Measurements from ENCODE around the gene TTPAL. TPM values are rescaled to one million over a fixed set of nuclear protein-coding genes. Genes with fewer than 3 reads are reported as not detected.

The TTPAL gene
- total RNA-seq, 1 donor from 2014 or later = 25.5 TPM

DNA sequence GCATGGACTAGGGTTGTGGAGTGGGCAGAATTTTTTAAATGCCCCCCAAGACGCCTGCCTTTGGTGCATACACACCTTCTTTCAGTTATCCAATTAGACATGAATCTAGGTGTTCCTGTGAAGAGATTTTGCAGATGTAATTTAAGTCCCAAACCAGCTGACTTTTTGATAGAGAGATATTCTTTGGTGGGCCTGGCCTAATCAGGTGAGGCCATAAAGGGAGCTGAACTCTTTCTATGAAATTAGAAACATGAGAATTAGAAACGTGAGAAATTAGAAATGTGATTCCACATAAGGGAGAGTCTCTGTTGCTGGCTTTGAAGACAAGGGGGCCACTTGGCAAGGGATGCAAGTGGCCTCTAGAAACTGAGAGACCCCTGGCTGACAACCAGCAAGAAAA lies 36.4 kb upstream of the TTPAL start:
- DNase-seq (ENCODE audit: low spot score) = no peak

DNA sequence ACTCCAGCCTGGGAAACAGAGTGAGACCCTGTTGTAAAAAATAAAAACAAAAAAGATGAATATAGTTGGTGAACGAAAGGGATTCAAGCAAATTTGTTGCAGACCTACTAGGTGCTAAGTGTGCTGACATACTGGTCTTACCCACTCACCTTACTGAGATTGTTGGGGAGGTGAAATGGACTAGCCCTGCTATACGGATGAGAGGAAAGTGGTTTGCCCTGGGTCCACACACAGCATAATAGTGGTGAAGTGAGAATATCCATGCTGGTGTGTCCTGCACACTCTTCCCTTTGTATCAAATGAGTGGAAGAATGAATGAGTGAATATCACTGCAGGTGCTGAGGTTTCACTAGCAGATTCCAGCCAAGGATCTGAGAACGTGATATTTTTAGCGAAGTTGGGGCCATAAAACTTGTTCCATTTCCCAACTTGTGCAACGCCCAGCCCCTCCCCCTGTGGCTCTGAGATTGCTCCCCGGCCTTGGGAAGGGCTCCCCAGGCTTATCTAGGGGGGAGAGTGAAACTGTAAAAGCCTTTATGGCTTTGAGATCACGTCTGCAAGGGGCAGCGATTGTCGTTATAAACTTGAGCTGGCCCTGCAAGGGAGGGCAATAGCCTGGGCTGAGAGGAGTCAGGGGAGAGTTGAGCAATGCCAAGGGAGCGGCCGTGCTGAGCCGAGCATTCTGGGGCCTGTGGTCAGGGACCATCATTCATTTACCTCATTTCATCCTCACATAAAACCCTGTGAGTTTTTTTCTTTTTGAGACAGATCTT lies 33.2 kb upstream of the TTPAL start:
- DNase-seq (ENCODE audit: low spot score) = no peak

DNA sequence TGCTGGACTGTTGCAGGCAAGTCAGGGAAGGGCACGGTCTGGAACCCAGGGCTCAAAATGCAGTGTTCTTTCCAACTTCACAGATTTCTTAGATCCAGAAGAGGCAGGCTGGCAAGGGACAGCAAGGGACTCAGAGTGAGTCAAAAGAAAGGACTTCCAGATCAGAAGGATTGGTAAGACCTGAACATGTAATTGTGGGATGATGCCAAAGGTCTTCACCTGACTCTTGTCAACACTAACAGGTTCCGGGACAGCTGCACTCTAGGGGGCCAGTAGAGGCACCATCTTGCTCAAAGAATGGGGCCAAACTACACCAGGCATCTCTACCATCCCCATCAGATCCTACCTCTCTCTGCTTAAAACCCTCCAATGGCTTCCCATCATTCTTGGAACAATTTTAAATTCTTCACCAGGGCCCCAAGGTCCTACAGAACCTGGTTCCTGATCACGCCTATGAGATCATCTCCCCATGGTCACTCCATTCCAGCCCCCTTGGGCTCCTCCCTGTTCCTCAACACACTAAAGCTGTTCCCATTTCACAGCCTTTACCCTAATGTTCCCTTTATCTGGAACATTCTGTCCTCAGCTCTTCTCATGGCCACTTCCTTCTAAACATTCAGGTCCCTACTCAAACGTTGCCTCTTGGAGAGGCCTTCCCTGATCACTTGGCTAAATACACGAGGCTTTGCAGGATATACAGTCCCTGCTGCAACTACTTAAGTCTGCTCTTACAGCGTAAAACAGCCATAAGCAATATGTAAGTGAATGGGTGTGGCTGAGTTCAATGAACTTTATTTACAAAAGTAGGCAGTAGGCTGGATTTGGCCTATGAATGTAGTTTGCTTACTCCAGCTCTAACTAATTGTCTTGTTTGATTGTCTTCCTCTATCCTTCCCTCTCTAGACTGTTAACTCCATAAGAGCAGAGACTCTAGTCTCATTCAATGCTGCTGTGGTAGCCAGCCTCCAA lies 29.6 kb upstream of the TTPAL start:
- no peak for DNase-seq (ENCODE audit: low spot score)

DNA sequence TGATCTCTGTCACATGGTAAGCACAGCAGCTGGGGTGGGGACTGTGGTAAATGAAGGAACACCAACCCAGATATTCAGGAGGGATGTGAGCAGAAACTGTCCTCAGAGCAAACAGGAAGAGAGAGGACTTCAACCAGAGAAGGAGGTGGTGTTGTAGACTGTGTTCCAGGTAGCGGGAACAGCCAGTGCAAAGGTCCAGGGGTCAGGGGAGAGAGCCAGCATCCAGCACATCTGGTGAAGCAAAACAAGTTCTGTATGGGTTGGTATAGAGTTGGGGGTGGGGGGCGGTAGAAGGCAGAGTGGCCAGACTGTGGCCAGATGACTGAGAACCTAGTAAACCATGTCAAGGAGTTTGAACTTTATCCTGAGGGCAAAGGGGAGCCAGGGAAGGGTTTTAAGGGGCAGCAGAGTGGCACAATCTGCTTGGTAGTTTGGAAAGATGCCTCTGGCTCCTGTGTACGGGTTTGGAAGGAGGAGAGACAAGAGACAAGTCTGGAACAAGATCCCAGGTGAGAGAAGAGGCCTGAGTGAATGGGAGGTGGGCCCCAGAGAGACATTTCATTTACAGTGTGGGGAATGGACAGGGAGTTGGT lies 27.8 kb upstream of the TTPAL start:
- DNase-seq (ENCODE audit: low spot score) = no peak

DNA sequence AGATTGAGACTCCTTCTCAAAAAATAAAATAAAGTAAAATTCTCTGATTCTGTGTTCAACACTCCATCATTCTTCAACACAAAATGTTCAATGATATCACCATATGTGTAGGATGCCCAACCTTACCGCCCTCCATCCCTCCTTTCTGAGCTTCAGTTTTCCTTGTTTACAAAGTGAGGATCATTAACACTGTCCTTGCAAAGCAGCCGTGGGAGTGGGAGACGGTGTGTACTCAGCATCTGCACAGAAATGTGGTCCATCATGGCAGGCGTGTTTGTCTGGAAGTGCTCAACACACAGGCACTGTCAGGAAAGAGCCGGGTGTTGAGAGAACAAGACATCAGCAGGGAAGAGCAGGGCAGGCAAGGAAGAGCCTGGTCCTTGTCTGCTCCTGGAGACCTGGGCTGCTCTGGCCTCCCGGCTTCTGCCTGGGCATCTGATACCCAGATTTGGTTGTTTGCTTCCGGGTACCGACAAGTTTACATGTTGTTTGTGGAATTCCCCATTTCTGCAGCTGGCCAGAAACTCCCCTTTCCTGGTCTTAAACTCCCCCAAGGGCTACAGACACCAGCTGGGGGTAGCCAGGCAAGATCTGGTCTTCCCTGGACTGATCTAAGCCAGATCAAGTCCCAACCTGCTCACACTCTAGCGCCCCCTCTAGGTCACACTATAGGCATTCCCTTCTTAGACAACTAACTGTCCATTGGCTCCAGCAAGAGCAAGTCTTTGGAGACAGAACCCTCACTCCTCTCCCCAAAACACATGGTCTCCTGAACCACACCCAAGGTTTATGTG lies 26.7 kb upstream of the TTPAL start:
- no peak for DNase-seq (ENCODE audit: low spot score)

GRCh38 chr20:44449864-44450263 lies 25.8 kb upstream of the TTPAL start:
- no peak for DNase-seq (ENCODE audit: low spot score)

DNA sequence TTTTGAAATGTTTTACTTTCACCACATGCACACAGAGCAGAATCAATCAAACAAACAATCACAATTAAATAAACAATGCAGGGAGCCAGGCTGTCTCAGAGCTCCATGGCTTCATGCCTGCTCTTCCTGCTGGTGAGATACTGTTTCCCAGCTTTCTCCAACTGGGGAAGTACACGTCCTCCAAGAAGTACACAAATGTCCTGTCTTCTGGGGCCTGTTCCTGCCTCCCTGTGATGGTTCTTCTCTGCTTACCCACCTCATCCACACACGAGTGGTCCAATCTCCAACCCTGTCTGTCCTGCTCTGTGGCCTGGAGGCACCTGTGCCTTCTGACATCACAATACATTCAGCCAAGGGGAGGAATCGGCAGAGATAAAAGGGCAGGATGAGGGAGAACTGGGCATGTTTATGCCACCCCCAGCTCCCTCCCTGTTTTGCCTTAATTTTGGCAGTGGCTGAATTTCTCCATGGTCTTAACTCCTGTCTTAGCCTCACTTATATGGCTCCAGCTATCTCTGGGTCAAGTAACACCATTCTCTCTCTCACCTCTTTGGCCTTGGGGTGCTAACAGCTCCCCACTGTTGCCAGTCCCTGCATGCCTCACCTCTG lies 25.3 kb upstream of the TTPAL start:
- no peak for DNase-seq (ENCODE audit: low spot score)

- DNase-seq (ENCODE audit: low spot score) = no peak
Observed at GRCh38 chr20:44450903-44451450, 24.7 kb upstream of the TTPAL start.

GRCh38 chr20:44454306-44454963 lies 21.2 kb upstream of the TTPAL start:
- DNase-seq (ENCODE audit: low spot score) = no peak

DNA sequence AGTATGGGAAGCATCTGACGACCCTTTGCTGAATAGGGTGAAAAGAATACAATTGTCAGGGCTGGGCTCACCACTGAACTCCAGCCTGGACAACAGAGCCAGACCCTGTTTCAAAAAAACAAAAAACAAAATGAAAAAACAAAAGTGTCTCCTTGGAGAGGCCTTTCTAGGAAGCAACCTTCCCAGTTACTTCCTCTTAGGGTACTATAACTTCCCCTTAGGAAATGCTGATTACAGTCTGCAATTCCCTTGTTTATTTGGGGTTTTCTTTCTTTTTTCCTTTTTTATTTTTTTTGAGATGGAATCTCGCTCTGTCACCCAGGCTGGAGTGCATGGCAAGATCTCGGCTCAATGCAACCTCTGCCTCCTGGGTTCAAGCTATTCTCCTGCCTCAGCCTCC lies 20.5 kb upstream of the TTPAL start:
- DNase-seq (ENCODE audit: low spot score) = no peak

GRCh38 chr20:44456611-44457010 lies 19.1 kb upstream of the TTPAL start:
- DNase-seq (ENCODE audit: low spot score) = no peak

DNA sequence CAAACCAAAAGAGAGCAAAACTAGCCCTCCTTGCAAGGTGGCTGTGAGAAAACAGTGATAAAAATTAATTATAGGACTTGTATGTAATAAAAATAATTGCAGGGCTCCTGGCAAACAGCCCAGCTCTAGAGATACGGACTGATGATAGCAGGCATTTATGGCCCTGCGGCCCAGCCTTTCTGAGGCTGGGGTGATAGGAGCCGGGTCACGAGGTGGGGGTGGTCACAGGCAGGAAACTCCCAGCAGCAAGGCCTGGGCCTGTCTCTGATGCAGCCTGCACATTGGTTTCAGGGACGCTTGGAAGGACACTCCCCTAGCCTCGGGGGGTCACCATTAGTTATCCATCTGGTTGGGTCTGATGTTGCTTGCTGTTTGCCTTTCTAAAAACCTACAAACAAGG lies 18.7 kb upstream of the TTPAL start:
- DNase-seq (ENCODE audit: low spot score) = no peak

- DNase-seq (ENCODE audit: low spot score) = no peak
Observed at GRCh38 chr20:44459271-44459670, 16.4 kb upstream of the TTPAL start.

DNA sequence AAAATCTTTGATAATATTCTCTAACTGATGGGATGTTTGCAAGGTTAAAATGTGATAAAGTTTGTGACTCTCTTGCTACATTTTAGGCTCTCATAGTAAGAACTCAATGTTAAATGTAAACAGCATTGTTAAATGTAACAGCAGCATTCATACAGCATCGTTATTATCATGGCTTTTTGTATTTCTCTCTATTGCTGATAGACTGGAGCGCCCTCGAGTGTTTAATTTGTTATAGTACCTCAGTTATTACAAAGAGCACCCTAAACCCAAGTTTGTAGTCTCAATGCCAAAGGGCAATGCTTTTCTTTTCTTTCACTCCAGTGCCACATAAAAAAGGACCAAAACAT lies 14.9 kb upstream of the TTPAL start:
- DNase-seq (ENCODE audit: low spot score) = no peak

DNA sequence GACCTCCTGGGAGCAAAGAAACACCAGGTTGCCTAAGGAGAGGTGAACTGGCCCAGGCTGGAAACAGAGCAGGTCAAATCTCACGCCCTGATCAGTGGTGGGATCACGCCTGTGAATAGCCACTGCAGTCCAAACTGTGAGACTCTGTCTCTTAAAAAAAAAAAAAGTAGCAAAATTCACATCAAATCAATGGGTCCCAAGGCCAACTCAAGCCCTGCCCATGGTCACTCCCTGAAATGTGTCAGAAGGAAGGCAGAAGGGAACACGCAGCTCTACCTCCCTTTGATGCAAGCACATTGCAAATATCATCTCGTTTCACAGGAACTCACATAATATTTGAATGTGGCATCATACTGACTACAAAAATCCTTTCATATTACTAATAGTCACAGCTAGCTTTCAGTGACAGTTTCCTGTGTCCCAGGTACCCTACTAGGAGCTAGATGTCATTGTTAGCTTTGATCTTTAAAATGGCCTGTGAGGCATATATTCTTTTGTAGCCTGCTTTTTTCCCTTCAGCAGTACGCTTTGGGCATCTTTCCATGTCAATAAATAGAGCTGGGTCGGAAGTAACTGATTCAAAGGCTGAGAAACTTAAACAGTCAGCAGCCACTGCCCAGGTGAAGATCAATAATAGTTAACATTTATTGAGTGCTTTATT lies 14.4 kb upstream of the TTPAL start:
- no peak for DNase-seq (ENCODE audit: low spot score)

DNA sequence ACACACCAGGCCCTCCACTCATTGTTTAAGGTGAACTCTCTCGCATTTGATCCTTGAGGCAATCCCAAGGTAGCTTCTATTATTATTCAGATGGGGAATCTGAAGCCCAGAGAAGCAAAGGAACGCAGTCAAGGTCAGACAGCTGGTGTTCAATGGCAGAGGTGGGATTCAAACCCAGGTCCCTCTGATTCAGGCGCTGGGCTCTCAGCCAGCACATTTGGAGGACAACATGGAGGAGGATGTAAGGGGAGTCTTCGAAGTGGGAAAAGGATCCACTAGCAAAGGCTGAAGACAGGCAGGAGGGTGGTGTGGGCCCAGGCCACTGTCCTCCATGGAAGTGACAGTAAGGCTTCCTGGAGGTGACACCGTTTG lies 13.9 kb upstream of the TTPAL start:
- no peak for DNase-seq (ENCODE audit: low spot score)

DNA sequence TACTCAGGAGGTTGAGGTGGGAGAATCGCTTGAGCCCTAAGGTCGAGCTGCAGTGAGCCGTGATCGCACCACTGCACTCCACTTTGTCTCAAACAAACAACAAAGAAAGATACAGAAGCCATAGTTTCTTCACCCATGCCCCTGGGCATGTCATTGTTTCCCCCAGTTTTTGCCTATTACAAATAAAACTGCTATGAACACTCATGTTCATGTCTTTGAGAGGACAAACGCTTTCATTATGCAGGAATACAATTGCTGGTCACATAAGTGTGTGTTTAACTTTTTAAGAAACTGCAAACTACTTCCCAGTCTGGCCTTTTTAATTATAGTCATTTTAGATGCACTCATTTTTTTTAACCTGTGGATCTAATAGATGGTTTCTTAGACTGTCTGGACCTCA lies 12.2 kb upstream of the TTPAL start:
- DNase-seq (ENCODE audit: low spot score) = no peak

DNA sequence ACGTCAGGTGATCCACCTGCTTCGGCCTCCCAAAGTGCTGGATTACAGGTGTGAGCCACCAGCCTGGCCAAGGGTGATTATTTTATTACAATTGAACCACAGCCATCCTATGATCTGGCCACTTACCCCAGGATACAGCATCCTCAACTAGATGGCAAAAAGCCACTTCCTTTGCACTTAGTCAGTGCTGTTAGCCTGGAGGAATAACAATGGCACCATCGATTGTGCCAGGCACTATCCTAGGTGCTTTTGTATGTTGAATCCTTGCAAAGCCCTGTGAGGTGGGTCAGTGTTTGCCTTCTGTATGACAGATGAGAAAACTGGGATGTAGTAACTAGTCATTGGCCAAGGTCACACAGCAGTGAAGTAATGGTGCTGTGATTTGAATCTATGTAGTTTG lies 11.2 kb upstream of the TTPAL start:
- no peak for DNase-seq (ENCODE audit: low spot score)

- DNase-seq (ENCODE audit: low spot score) = no peak
Observed at GRCh38 chr20:44465001-44465560, 10.6 kb upstream of the TTPAL start.
